ENCODE measurements around the gene APOE. TPM values are rescaled to one million over a fixed set of nuclear protein-coding genes. Genes with fewer than 3 reads are reported as not detected.

The APOE gene
- polyA plus RNA-seq, 1 experiment: 2.8 TPM

- no peak for DNase-seq (ENCODE audit: low read depth)
- ChIA-PET CTCF (interaction anchor here (12.3 kb wide), 1 partner anchor 53 kb away, joined by 151 read pairs; the partner anchor contains the start of gene APOE), POLR2A (no interaction called here)
- Histone ChIP-seq H3K4me3 (ENCODE audit: low read depth, low read length) (no peak overlapping the region), H3K36me3 (ENCODE audit: control insufficient read depth, insufficient read depth, low read length) (peaks cover 10% of the 10 kb centered on the region), H3K27me3 (ENCODE audit: control insufficient read depth, insufficient read depth, low read length) (no peaks in the 10 kb centered on the region)
- no peak for TF ChIP-seq CTCF (IDR thresholded peaks at IDR 0.05; ENCODE audit: insufficient read depth, low read depth, low read length)
Observed at GRCh38 chr19:44958090-44958489, 52.5 kb downstream of the APOE start.

Other genes starting within 250 kb of the APOE start
- gene CEACAM19, start 234.3 kb upstream of the APOE start, polyA plus RNA-seq (2011; rRNA removed): 6.1 and 8.9 TPM in 2 replicates
- not detected in 2 replicates for gene CEACAM16, start 206.6 kb upstream of the APOE start, polyA plus RNA-seq (2011; rRNA removed)
- 5.0 and 9.1 TPM in 2 replicates for gene BCL3, start 157.1 kb upstream of the APOE start, polyA plus RNA-seq (2011; rRNA removed)
- gene CBLC, start 127.9 kb upstream of the APOE start, polyA plus RNA-seq (2011; rRNA removed): not detected in 2 replicates
- 4.7 and 8.9 TPM in 2 replicates for gene BCAM, start 96.7 kb upstream of the APOE start, polyA plus RNA-seq (2011; rRNA removed)
- gene NECTIN2, start 59.5 kb upstream of the APOE start, polyA plus RNA-seq (2011; rRNA removed): 80.6 and 107 TPM in 2 replicates
- 27.7 and 46.8 TPM in 2 replicates for gene TOMM40, start 14.5 kb upstream of the APOE start, polyA plus RNA-seq (2011; rRNA removed)
- gene APOC1, start 8.8 kb downstream of the APOE start, polyA plus RNA-seq (2011; rRNA removed): 3.8 and 4.9 TPM in 2 replicates
- not detected in 2 replicates for gene APOC4, start 36.4 kb downstream of the APOE start, polyA plus RNA-seq (2011; rRNA removed)
- gene APOC2, start 40.3 kb downstream of the APOE start, polyA plus RNA-seq (2011; rRNA removed): not detected in 2 replicates
- 65.2 and 127 TPM in 2 replicates for gene CLPTM1, start 49.6 kb downstream of the APOE start, polyA plus RNA-seq (2011; rRNA removed)
- gene RELB, start 95.7 kb downstream of the APOE start, polyA plus RNA-seq (2011; rRNA removed): 6.7 and 11.6 TPM in 2 replicates
- 13.6 and 15.9 TPM in 2 replicates for gene CLASRP, start 133.2 kb downstream of the APOE start, polyA plus RNA-seq (2011; rRNA removed)
- 0.09 TPM in 1 of 2 replicates, not detected in the other for gene ZNF296, start 170.7 kb downstream of the APOE start, polyA plus RNA-seq (2011; rRNA removed)
- gene GEMIN7, start 173.5 kb downstream of the APOE start, polyA plus RNA-seq (2011; rRNA removed): 17.0 and 25.0 TPM in 2 replicates
- 10.8 and 16.1 TPM in 2 replicates for gene PPP1R37, start 187.4 kb downstream of the APOE start, polyA plus RNA-seq (2011; rRNA removed)